OCI-LY1 (cell line): ENCODE measurements around the gene RAI14.

ENCODE experiments used
- H2AFZ ChIP-seq: fragments of 200-600 bp; sonication (generic), shearing (Covaris generic); 2 replicates; pipeline ENCODE4 v1.6.0; 2014; ENCODE audit warnings: antibody characterized with exemption, mild to moderate bottlenecking, low read length
- H3F3A ChIP-seq: fragments of 200-600 bp; sonication (generic), shearing (Covaris generic); 2 replicates; pipeline ENCODE4 v1.6.0; 2014; ENCODE audit warnings: mild to moderate bottlenecking, antibody characterized with exemption, low read length, moderate library complexity; ENCODE audit not compliant: insufficient read depth
- H3K27ac ChIP-seq: fragments of 200-600 bp; sonication (generic); 2 replicates; pipeline ENCODE4 v1.5.1; 2014; ENCODE audit warnings: low read length, mixed run types, mild to moderate bottlenecking, low read depth; ENCODE audit not compliant: poor library complexity, severe bottlenecking
- H3K27me3 ChIP-seq: fragments of 200-600 bp; sonication (generic); 2 replicates; pipeline ENCODE4 v1.6.0; 2014; ENCODE audit warnings: antibody characterized with exemption, mild to moderate bottlenecking, low read length, moderate library complexity; ENCODE audit not compliant: insufficient read depth
- H3K36me3 ChIP-seq: fragments of 200-600 bp; sonication (generic); 2 replicates; pipeline ENCODE4 v1.6.1; 2014; ENCODE audit warnings: mild to moderate bottlenecking, antibody characterized with exemption, low read length, moderate library complexity, mixed read lengths; ENCODE audit not compliant: insufficient read depth
- H3K4me1 ChIP-seq: fragments of 200-600 bp; sonication (generic); 2 replicates; pipeline ENCODE4 v1.5.1; 2014; ENCODE audit warnings: mild to moderate bottlenecking, low read length, moderate library complexity; ENCODE audit not compliant: insufficient read depth, severe bottlenecking
- H3K4me2 ChIP-seq: fragments of 200-600 bp; sonication (generic), shearing (Covaris generic); 2 replicates; pipeline ENCODE4 v1.6.1; 2014; ENCODE audit warnings: low read length
- H3K4me3 ChIP-seq: fragments of 200-600 bp; sonication (generic); 2 replicates; pipeline ENCODE4 v1.5.1; 2014; ENCODE audit warnings: low read length, low read depth, mild to moderate bottlenecking, mixed read lengths; ENCODE audit not compliant: poor library complexity, severe bottlenecking
- H3K79me2 ChIP-seq: fragments of 200-600 bp; shearing (Covaris generic); 2 replicates; pipeline ENCODE4 v1.6.1; 2016; ENCODE audit warnings: mixed run types, low read length, mixed read lengths; ENCODE audit not compliant: insufficient read depth
- H3K9ac ChIP-seq: fragments of 200-600 bp; sonication (generic), shearing (Covaris generic); 2 replicates; pipeline ENCODE4 v1.6.1; 2014; ENCODE audit warnings: mild to moderate bottlenecking, low read length, mixed read lengths
- H3K9me2 ChIP-seq: fragments of 200-600 bp; sonication (generic), shearing (Covaris generic); 2 replicates; pipeline ENCODE4 v1.6.1; 2014; ENCODE audit warnings: low read depth, mild to moderate bottlenecking, low read length, mixed read lengths
- H3K9me3 ChIP-seq: fragments of 200-600 bp; shearing (Covaris generic); 2 replicates; pipeline ENCODE4 v1.6.1; 2014; ENCODE audit warnings: low read length, mixed read lengths
- H4K20me1 ChIP-seq: fragments of 200-600 bp; sonication (generic), shearing (Covaris generic); 2 replicates; pipeline ENCODE4 v1.6.0; 2016; ENCODE audit warnings: mild to moderate bottlenecking, low read length; ENCODE audit not compliant: insufficient read depth
- EZH2 ChIP-seq: fragments of 200-600 bp; sonication (generic), shearing (Covaris generic); IDR thresholded peaks from 2 replicates; pipeline ENCODE4 v1.8.0; 2017; ENCODE audit warnings: borderline replicate concordance, mixed run types, mild to moderate bottlenecking, antibody characterized with exemption, low read length, moderate library complexity, mixed read lengths
- TF ChIP-seq, protein P1 (sequence below): fragments of 200-600 bp; sonication (generic), shearing (Covaris generic); IDR thresholded peaks from 2 replicates; pipeline ENCODE4 v1.5.1; 2017; ENCODE audit warnings: mild to moderate bottlenecking, antibody characterized with exemption, low read length, moderate library complexity, mixed read lengths

RAI14 gene

DNA sequence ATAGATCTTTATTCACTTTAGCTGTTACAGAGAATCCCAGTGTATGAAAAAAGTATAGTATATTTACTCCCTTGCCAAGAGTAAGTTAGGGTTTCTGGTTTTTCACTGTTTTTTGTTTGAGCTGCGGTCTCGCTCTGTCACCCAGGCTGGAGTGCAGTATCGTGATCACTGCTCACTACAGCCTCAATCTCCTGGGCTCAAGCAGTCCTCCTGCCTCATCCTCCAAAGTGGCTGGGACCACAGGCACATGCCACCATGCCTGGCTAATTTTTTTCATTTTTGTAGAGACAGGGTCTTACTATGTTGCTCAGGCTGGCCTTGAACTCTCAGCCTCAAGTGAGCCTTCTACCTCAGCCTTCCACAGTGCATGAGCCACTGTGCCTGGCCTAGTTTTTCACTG is 3.0 kb downstream of the RAI14 start:
- H4K20me1 ChIP-seq: no peaks in the 10 kb centered on the region
- H3K27me3 ChIP-seq: no peaks in the 10 kb centered on the region
- H3K27ac ChIP-seq: no peak overlapping the region

DNA sequence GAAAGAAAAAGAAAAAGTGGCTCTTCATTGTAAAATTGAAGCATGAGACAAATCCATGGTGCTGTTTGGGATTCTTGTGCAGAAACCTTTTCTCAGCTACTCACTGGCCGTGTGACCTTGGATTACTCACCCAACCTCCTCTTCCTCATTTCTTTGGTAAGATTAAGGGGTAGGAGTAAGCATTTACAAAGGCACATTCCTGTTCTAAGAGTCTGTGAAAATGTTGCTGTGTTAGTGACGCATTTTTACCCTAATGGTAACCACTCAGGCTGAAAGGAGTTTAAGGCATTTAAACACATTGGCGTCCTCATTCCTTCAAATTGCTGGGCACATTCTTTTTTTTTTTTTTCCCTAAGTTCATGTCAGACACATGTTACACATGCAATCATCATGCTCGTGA is 4.3 kb downstream of the RAI14 start:
- no peak overlapping the region for H3K27ac ChIP-seq
- no peaks in the 10 kb centered on the region for H4K20me1 ChIP-seq
- H3K9ac ChIP-seq: no peak overlapping the region
- H2AFZ ChIP-seq: no peak overlapping the region
- no peaks in the 10 kb centered on the region for H3K9me2 ChIP-seq
- TF ChIP-seq, protein P1, sequence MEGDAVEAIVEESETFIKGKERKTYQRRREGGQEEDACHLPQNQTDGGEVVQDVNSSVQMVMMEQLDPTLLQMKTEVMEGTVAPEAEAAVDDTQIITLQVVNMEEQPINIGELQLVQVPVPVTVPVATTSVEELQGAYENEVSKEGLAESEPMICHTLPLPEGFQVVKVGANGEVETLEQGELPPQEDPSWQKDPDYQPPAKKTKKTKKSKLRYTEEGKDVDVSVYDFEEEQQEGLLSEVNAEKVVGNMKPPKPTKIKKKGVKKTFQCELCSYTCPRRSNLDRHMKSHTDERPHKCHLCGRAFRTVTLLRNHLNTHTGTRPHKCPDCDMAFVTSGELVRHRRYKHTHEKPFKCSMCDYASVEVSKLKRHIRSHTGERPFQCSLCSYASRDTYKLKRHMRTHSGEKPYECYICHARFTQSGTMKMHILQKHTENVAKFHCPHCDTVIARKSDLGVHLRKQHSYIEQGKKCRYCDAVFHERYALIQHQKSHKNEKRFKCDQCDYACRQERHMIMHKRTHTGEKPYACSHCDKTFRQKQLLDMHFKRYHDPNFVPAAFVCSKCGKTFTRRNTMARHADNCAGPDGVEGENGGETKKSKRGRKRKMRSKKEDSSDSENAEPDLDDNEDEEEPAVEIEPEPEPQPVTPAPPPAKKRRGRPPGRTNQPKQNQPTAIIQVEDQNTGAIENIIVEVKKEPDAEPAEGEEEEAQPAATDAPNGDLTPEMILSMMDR: no peak
- no peak for TF ChIP-seq EZH2
- no peaks in the 10 kb centered on the region for H3K4me1 ChIP-seq
- no peak overlapping the region for H3K4me2 ChIP-seq
- H3K36me3 ChIP-seq: no peaks in the 10 kb centered on the region
- no peaks in the 10 kb centered on the region for H3K9me3 ChIP-seq
- no peaks in the 10 kb centered on the region for H3F3A ChIP-seq
- H3K27me3 ChIP-seq: no peaks in the 10 kb centered on the region
- H3K79me2 ChIP-seq: no peaks in the 10 kb centered on the region
- H3K4me3 ChIP-seq: no peak overlapping the region

More for the DNA sequence above, 3.0 kb downstream of the RAI14 start:
- H3K9me3 ChIP-seq: no peaks in the 10 kb centered on the region
- H3K9me2 ChIP-seq: no peaks in the 10 kb centered on the region
- no peaks in the 10 kb centered on the region for H3F3A ChIP-seq
- TF ChIP-seq EZH2: no peak
- TF ChIP-seq, protein P1: no peak
- no peak overlapping the region for H3K9ac ChIP-seq
- no peaks in the 10 kb centered on the region for H3K79me2 ChIP-seq
- H3K4me2 ChIP-seq: no peak overlapping the region
- H2AFZ ChIP-seq: no peak overlapping the region
- H3K36me3 ChIP-seq: no peaks in the 10 kb centered on the region
- H3K4me1 ChIP-seq: no peaks in the 10 kb centered on the region
- H3K4me3 ChIP-seq: no peak overlapping the region

DNA sequence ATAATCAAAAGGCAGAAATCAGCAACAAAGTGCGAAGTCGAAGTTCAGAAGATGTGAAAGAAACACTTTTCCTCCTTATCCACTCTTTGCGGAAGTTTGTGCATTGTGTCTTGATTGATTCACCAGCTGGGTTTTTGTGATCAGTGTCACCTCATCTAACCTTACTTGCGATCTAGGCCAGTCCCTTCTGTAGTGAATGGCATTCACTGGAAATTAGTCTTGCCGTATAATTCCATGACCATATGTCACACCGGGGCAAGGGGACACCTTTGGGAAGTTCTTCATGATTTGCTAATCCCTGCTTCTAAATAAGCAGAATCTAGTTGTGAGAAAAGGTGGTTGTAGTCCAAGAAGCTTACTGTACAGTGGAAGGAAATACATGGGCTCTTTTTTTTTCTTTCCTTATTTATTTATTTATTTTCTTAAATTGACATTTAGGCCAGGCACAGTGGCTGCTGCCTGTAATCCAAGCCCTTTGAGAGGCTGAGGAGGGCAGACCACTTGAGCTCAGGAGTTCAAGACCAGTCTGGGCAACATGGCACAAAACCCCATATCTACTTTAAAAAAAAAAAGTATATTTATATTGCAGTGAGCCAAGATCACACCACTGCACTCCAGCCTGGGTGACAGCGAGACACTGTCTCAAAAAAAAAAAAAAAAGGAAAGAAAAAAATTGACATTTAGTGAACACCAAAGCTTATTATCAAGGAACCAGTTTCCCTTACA is 7.8 kb downstream of the RAI14 start:
- no peaks in the 10 kb centered on the region for H3F3A ChIP-seq
- no peaks in the 10 kb centered on the region for H3K27me3 ChIP-seq
- H3K36me3 ChIP-seq: no peaks in the 10 kb centered on the region
- H3K9ac ChIP-seq: no peak overlapping the region
- no peak overlapping the region for H3K27ac ChIP-seq
- H3K79me2 ChIP-seq: no peaks in the 10 kb centered on the region
- TF ChIP-seq, protein P1: no peak
- no peak for TF ChIP-seq EZH2
- no peaks in the 10 kb centered on the region for H3K9me3 ChIP-seq
- H3K4me1 ChIP-seq: no peaks in the 10 kb centered on the region
- no peak overlapping the region for H3K4me2 ChIP-seq
- no peak overlapping the region for H2AFZ ChIP-seq
- H3K4me3 ChIP-seq: no peak overlapping the region
- no peaks in the 10 kb centered on the region for H3K9me2 ChIP-seq
- H4K20me1 ChIP-seq: no peaks in the 10 kb centered on the region
